Body of pancreas (tissue), 4 donors: ENCODE measurements around the gene LEP. TPM values are rescaled to one million over a fixed set of nuclear protein-coding genes. Genes with fewer than 3 reads are reported as not detected.
A peak's percentile ranks its signal among the peaks of the same experiment; 100 is the strongest.

Source experiments
- ATAC-seq: fragments of 150-250 bp; one replicate; pipeline ENCODE4 v1.9.1; 2016
- DNase-seq, 4 donors: peaks; one replicate each; pipeline ENCODE4 v3.0.0-alpha.2; 2019
- H3K27ac ChIP-seq, 4 donors: fragments of 200-600 bp; sonication (generic); 1 replicate in 3 of 4; 2 replicates in 1 of 4; pipeline versions ENCODE4 v1.5.1 to v1.6.1; 2016 to 2019; ENCODE audit warnings: mild to moderate bottlenecking in 1 of 4, mixed read lengths in 1 of 4, moderate library complexity in 1 of 4
- H3K27me3 ChIP-seq, 2 donors: fragments of 200-600 bp; sonication (generic); one replicate each; pipeline ENCODE4 v1.6.0; 2016; ENCODE audit warnings: mild to moderate bottlenecking in 1 of 2
- H3K36me3 ChIP-seq, 2 donors: fragments of 200-600 bp; sonication (generic); replicated peaks in 1 of 2; 2 replicates each; pipeline ENCODE4 v1.5.1; 2016; ENCODE audit warnings: low read depth in 2 of 2; ENCODE audit not compliant: insufficient read depth in 1 of 2
- H3K4me1 ChIP-seq: fragments of 200-600 bp; sonication (generic); one replicate; pipeline ENCODE4 v1.6.0; 2016
- H3K4me3 ChIP-seq, 2 donors: fragments of 200-600 bp; sonication (generic); 1 replicate in 1 of 2; 2 replicates in 1 of 2; pipeline ENCODE4 v1.5.1; 2016 to 2019
- H3K9me3 ChIP-seq, 3 donors: fragments of 200-600 bp; sonication (generic); 1 replicate in 2 of 3; 2 replicates in 1 of 3; pipeline ENCODE4 v1.5.1; 2016
- CTCF ChIP-seq, 7 experiments: fragments of 450-650 bp in 4 of 7; fragments of 200-600 bp in 3 of 7; sonication (generic) in 3 of 7; IDR thresholded peaks; one replicate each; pipeline ENCODE4 v1.5.1; 2016 to 2019; ENCODE audit warnings: antibody characterized with exemption in 7 of 7
- POLR2A ChIP-seq, 3 donors: fragments of 450-650 bp; IDR thresholded peaks; one replicate each; pipeline ENCODE4 v1.6.1; 2016; ENCODE audit warnings: antibody characterized with exemption in 3 of 3, mild to moderate bottlenecking in 2 of 3
- WGBS, 2 donors: methylation state at CpG; one replicate each; pipeline ENCODE4 v1.1.5; 2017; 5-methylcytosine and 5-hydroxymethylcytosine counted together
- intact Hi-C: fragments of 100-400 bp; cut with DNase I; formaldehyde crosslinking; loops from one replicate; pipeline ENCODE4 v1.15.1; 2023
- total RNA-seq, 2 donors: library from RNA; depleted of rRNA; stranded (reverse); fragments of >200 nt; gene quantifications; one replicate each; pipeline ENCODE4 v1.1.0, GENCODE V29; 2016

The LEP gene
- total RNA-seq, 2 donors from 2014 or later: 1.8 to 72.8 TPM

- Histone ChIP-seq H3K9me3 (no peaks in the 10 kb centered on the region), H3K36me3 (no peaks in the 10 kb centered on the region), H3K27me3 (no peaks in the 10 kb centered on the region), H3K4me1 (peaks cover 18% of the 10 kb centered on the region), H3K27ac (peak overlapping the region in 1 of 4 donors; percentile 41), H3K4me3 (no peak overlapping the region)
- intact Hi-C loops: no loop called here
- TF ChIP-seq POLR2A (IDR thresholded peaks at IDR 0.05) (no peak), CTCF (IDR thresholded peaks at IDR 0.05) (no peak)
- no peak for DNase-seq
- 62 to 87% methylated on average over 9 to 10 of the region's 10 CpGs for WGBS, 2 donors
- ATAC-seq: no peak
These were observed 38.7 kb upstream of the LEP start for GRCh38 chr7:128202287-128202957.

DNA sequence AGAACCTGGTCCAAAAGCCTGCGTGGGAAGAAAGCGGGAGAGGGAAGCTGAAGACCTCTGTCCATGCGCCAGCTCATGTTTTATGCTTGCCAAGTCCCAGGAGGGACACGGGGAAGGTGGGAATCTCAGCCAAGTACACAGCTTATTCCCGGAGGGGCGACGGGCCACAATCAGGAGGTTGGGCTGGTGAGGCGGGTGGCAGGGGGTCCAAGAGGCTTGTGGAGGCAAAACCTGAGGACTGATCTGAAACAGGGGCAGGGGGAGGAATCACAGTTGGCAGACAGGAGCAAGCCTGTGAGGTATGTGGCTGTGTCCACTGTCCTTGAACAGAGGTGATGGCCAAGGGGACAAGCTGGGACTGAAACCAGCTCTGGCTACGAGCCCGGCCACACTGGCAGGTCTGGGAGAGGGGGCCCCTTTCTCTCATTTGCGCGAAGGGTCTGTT is 38.0 kb upstream of the LEP start:
- ATAC-seq: peak; percentile 43
- Histone ChIP-seq H3K4me3 (no peak overlapping the region), H3K9me3 (no peaks in the 10 kb centered on the region), H3K36me3 (no peaks in the 10 kb centered on the region), H3K27me3 (no peaks in the 10 kb centered on the region), H3K4me1 (peaks cover 18% of the 10 kb centered on the region), H3K27ac (peak overlapping the region in 1 of 4 donors; percentile 41)
- 25% methylated on average over 11 to 12 of the region's 12 CpGs for WGBS, 2 donors
- intact Hi-C loops: no loop called here
- DNase-seq: peak; percentile 20 to 87 (median 62)
- TF ChIP-seq CTCF (IDR thresholded peaks at IDR 0.05) (no peak), POLR2A (IDR thresholded peaks at IDR 0.05) (no peak)

DNA sequence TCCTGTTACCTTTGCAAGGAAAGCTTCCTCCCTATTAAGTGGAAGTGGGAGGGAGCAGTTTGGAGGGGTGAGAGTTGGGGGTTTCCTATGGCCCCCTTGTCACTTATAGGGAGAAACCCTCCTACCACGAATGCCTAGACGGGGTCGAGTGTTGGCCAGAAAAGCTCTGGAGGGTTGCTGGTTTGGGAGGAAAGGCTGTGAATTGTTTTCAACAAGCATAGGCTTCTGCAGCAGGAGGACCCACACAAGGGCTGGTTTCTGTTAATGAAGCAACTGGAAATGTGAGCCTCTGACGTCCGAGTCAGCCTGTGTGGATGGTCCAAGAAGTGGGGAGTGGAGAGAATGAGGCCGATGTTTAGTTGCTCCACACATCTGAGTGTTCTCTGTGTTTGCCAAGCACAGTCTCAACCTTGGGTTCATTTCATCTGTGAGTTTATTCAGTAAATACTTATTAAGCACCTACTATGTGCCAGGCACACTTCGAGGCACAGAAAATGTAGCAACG is 37.3 kb upstream of the LEP start:
- H3K4me3 ChIP-seq: no peak overlapping the region
- H3K4me1 ChIP-seq: peaks cover 18% of the 10 kb centered on the region
- H3K27me3 ChIP-seq: no peaks in the 10 kb centered on the region
- ATAC-seq: no peak
- 38 to 45% methylated on average over 8 of the region's 8 CpGs for WGBS, 2 donors
- no peak overlapping the region for H3K27ac ChIP-seq
- H3K36me3 ChIP-seq: no peaks in the 10 kb centered on the region
- no peaks in the 10 kb centered on the region for H3K9me3 ChIP-seq
- intact Hi-C loops: no loop called here
- peak in 1 of 4 donors; percentile 30 for DNase-seq
- TF ChIP-seq CTCF (IDR thresholded peaks at IDR 0.05) (no peak), POLR2A (IDR thresholded peaks at IDR 0.05) (no peak)

GRCh38 chr7:128204455-128204854 is 36.6 kb upstream of the LEP start:
- no peaks in the 10 kb centered on the region for H3K27me3 ChIP-seq
- ATAC-seq (no peak), DNase-seq (no peak)
- H3K36me3 ChIP-seq: no peaks in the 10 kb centered on the region
- no peaks in the 10 kb centered on the region for H3K9me3 ChIP-seq
- no peak overlapping the region for H3K4me3 ChIP-seq
- no peak for TF ChIP-seq CTCF (IDR thresholded peaks at IDR 0.05)
- no peak for TF ChIP-seq POLR2A (IDR thresholded peaks at IDR 0.05)
- WGBS, 2 donors: 87 to 94% methylated on average over 5 of the region's 5 CpGs
- peaks cover 18% of the 10 kb centered on the region for H3K4me1 ChIP-seq
- H3K27ac ChIP-seq: no peak overlapping the region
- intact Hi-C loops: no loop called here

GRCh38 chr7:128205068-128205467 is 36.0 kb upstream of the LEP start:
- 93 to 97% methylated on average over 4 of the region's 4 CpGs for whole genome bisulfite sequencing, 2 donors
- no peaks in the 10 kb centered on the region for H3K27me3 ChIP-seq
- DNase-seq: no peak
- H3K27ac ChIP-seq: no peak overlapping the region
- TF ChIP-seq CTCF (IDR thresholded peaks at IDR 0.05) (no peak), POLR2A (IDR thresholded peaks at IDR 0.05) (no peak)
- H3K4me3 ChIP-seq: no peak overlapping the region
- no peaks in the 10 kb centered on the region for H3K9me3 ChIP-seq
- peaks cover 18% of the 10 kb centered on the region for H3K4me1 ChIP-seq
- no peak for ATAC-seq
- intact Hi-C loops: loop anchor here (5.0 kb wide), 1 partner anchor 63 kb away; no protein-coding TSS in a partner anchor
- H3K36me3 ChIP-seq: no peaks in the 10 kb centered on the region
